GM18505 (cell line): Measurements from ENCODE around the gene N4BP2L1.

Source experiments
- ATAC-seq: cut with Tn5 transposase; IDR thresholded peaks from one replicate; pipeline ENCODE4 v1.9.1; 2021; ENCODE audit not compliant: unreplicated experiment
- POLR2A ChIP-seq: IDR thresholded peaks from 4 replicates; pipeline ENCODE4 v1.6.1; 2011; ENCODE audit warnings: borderline replicate concordance; ENCODE audit not compliant: insufficient read depth, insufficient read length; ENCODE audit errors: extremely low read depth

The N4BP2L1 gene

GRCh38 chr13:32426990-32427851, 709 bp downstream of the N4BP2L1 start:
- peak; percentile 18 for ATAC-seq

DNA sequence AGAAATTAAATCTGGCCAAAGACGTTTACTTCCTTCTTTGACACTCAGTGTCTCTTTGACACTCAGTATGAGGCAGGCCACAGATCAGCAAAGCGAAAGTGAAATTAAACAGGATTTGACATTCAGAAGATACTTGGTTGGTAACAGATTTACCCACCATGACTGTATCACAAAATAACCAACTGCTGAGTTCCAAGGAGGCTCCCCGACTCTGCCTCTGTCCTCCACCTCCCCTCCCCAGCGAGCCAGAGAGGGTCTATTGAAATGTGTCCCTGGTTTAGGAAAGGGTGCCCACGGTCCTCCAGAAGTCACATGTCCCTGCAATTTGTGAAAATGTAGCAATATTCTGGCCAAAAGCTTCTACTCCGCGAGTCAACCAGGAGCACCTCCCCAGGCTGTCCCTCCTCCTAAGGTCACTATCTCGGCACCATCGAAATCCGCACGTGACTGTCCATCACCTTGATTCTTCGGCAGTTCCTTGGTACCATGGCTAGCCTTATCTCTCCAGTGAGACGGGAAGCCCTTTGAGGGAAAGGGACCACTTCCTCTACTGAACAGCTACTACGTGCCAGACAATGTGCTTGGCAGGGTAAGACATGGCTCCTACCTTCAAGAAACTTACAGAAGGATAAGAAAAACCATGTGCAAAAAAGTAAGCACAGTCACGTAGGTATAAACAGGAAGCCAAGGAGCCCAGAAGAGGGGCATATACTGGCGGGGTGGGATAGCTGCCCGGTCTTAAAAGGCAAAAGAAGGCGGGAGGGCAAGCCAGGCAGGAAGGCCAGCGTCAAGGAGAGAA, 1.5 kb downstream of the N4BP2L1 start:
- peak; percentile 35 for ATAC-seq
- peak; percentile 35 for TF ChIP-seq POLR2A

More at GRCh38 chr13:32426990-32427851, 709 bp downstream of the N4BP2L1 start:
- TF ChIP-seq POLR2A = no peak

- ATAC-seq = no peak
- TF ChIP-seq POLR2A = no peak
These were observed 2.8 kb downstream of the N4BP2L1 start for GRCh38 chr13:32425158-32425557.

- no peak for TF ChIP-seq POLR2A
- ATAC-seq = no peak
These were observed 4.3 kb downstream of the N4BP2L1 start for GRCh38 chr13:32423592-32423991.

DNA sequence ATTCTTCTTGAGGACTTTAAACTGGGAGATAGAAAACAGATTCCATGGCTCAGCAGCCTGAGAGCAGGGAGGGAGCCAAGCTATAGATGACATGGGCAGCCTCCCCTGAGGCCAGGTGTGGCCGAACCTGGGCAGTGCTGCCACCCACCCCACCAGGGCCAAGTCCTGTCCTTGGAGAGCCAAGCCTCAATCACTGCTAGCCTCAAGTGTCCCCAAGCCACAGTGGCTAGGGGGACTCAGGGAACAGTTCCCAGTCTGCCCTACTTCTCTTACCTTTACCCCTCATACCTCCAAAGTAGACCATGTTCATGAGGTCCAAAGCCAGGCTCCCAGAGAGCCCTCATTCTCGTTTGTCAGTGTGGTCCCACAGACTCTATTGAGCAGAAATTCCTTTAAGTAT, 8.1 kb downstream of the N4BP2L1 start:
- TF ChIP-seq POLR2A = no peak
- ATAC-seq = no peak

GRCh38 chr13:32417995-32418394, 9.9 kb downstream of the N4BP2L1 start:
- TF ChIP-seq POLR2A = no peak
- ATAC-seq = no peak

- TF ChIP-seq POLR2A = no peak
- no peak for ATAC-seq
These were observed 12.9 kb downstream of the N4BP2L1 start for GRCh38 chr13:32415019-32415418.

DNA sequence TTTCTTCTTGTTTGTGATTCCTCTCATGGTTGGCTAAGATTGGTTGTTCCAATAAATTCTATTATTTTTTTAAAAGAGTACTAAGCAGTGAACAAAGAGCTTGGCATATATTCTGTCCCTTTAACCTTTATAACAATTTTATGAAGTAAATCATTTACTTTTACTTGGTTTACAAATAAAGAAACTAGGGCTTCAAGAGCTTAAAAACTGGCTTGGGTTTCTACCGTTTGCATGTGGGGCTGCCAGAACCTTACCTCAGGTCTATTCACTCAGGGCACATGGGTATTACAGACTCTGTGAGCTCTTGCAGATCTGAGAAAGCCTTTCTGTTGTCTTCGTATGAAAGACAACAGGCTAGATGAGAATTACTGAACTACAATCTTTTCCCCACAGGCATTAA, 13.3 kb downstream of the N4BP2L1 start:
- no peak for ATAC-seq
- TF ChIP-seq POLR2A = no peak

- ATAC-seq = no peak
- no peak for TF ChIP-seq POLR2A
These were observed 14.6 kb downstream of the N4BP2L1 start for GRCh38 chr13:32413284-32413683.

GRCh38 chr13:32409561-32410421, 18.1 kb downstream of the N4BP2L1 start:
- TF ChIP-seq POLR2A = no peak
- no peak for ATAC-seq

GRCh38 chr13:32409001-32409313, 19.0 kb downstream of the N4BP2L1 start:
- TF ChIP-seq POLR2A = no peak
- ATAC-seq = no peak

GRCh38 chr13:32408296-32409000, 19.5 kb downstream of the N4BP2L1 start:
- ATAC-seq = no peak
- no peak for TF ChIP-seq POLR2A
